HepG2 (cell line): ENCODE results near the gene PPP1R12C.
"Not testable (repeated sequence)": the region's sequence is repeated elsewhere in the genome, so short reads cannot be mapped to it uniquely, and the experiment has no call there.

ENCODE experiments used
- MIER2 ChIP-seq: IDR thresholded peaks from 2 replicates; pipeline ENCODE4 v1.6.1; 2016; ENCODE audit warnings: missing biosample characterization, missing genetic modification reagents
- POLR2A ChIP-seq, 2 experiments: IDR thresholded peaks; 2 replicates each; pipeline ENCODE4 v1.6.1; 2011; ENCODE audit warnings: low read depth in 2 of 2, low read length in 2 of 2, mild to moderate bottlenecking in 1 of 2, moderate library complexity in 1 of 2; ENCODE audit not compliant: insufficient read depth in 1 of 2
- REXO4 ChIP-seq: sonication (generic); formaldehyde crosslinking; IDR thresholded peaks from 2 replicates; pipeline ENCODE4 v1.8.0; 2022; ENCODE audit warnings: missing genetic modification reagents, mild to moderate bottlenecking, borderline replicate concordance
- SMAD1 ChIP-seq: sonication (generic); formaldehyde crosslinking; IDR thresholded peaks from 2 replicates; pipeline ENCODE4 v1.4.0; 2020; ENCODE audit warnings: missing genetic modification reagents, low read depth, mild to moderate bottlenecking, borderline replicate concordance
- ZNF292 ChIP-seq: sonication (generic); formaldehyde crosslinking; IDR thresholded peaks from 2 replicates; pipeline ENCODE4 v1.8.1; 2022; ENCODE audit warnings: mild to moderate bottlenecking, low read depth, missing genetic modification reagents, borderline replicate concordance

GRCh38 chr19:55060287-55060686, 57.1 kb downstream of the PPP1R12C start:
- not testable (repeated sequence) for TF ChIP-seq ZNF292; SMAD1 (CRISPR knock-in tag); MIER2 (CRISPR knock-in tag); POLR2A (IDR thresholded peaks at IDR 0.05; ENCODE audit: insufficient read depth in 1 of 2, low read depth in 2 of 2, low read length in 2 of 2); REXO4 (CRISPR knock-in tag)
